C4-2B (cell line): ENCODE data around the gene OPCML.

Experiments
- H3K27ac ChIP-seq: fragments of 450-650 bp; 2 replicates; pipeline ENCODE4 v1.5.1; 2017
- ZFX ChIP-seq: fragments of 450-650 bp; IDR thresholded peaks from 2 replicates; pipeline ENCODE4 v1.6.1; 2017
- TF ChIP-seq, protein P1 (sequence below): fragments of 450-650 bp; conservative IDR thresholded peaks from 2 replicates; pipeline ENCODE4 v1.5.1; 2017; ENCODE audit warnings: mild to moderate bottlenecking

Gene OPCML

DNA sequence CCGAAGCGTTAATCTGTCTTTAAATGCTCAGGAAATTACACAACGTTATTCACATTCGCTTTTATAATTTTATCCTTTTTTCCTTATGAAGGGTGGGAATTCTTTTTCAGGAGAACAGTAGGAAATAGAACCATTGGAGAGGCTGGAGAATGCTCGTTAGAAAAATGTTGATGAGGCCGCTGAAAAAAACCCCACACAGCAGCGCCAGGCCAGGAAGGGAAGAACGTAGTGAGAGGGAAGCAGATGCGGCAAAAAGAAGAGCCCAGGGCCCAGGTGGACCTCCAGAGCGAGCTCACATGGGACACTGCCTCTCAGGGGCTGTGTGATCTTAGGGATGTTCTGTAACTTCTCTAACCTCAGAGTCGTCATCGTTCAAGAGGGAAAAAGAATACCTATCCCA, 691.6 kb downstream of the OPCML start:
- H3K27ac ChIP-seq = no peak overlapping the region
- TF ChIP-seq, protein P1, sequence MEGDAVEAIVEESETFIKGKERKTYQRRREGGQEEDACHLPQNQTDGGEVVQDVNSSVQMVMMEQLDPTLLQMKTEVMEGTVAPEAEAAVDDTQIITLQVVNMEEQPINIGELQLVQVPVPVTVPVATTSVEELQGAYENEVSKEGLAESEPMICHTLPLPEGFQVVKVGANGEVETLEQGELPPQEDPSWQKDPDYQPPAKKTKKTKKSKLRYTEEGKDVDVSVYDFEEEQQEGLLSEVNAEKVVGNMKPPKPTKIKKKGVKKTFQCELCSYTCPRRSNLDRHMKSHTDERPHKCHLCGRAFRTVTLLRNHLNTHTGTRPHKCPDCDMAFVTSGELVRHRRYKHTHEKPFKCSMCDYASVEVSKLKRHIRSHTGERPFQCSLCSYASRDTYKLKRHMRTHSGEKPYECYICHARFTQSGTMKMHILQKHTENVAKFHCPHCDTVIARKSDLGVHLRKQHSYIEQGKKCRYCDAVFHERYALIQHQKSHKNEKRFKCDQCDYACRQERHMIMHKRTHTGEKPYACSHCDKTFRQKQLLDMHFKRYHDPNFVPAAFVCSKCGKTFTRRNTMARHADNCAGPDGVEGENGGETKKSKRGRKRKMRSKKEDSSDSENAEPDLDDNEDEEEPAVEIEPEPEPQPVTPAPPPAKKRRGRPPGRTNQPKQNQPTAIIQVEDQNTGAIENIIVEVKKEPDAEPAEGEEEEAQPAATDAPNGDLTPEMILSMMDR = no peak
- TF ChIP-seq ZFX = no peak

DNA sequence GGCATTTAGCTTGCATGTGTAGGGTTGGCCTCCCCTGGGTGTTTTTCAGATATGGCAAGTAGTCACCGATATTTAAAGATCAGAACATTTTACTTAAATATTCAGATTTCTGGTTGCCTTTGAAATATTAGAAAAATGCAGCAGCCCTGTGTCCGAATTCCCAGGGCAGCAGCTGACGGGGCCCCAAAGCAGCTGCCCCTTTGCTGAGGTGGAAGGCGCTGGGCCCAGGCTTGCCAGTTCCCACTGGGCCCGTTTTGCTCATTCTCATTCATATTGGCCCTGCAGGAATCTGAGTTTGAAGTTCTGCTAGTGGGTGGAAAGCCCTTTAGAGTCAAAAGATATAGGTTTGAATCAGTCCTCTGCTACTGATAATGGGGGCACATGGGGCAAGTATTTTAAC, 692.1 kb downstream of the OPCML start:
- H3K27ac ChIP-seq = no peak overlapping the region
- TF ChIP-seq, protein P1 = no peak
- no peak for TF ChIP-seq ZFX

DNA sequence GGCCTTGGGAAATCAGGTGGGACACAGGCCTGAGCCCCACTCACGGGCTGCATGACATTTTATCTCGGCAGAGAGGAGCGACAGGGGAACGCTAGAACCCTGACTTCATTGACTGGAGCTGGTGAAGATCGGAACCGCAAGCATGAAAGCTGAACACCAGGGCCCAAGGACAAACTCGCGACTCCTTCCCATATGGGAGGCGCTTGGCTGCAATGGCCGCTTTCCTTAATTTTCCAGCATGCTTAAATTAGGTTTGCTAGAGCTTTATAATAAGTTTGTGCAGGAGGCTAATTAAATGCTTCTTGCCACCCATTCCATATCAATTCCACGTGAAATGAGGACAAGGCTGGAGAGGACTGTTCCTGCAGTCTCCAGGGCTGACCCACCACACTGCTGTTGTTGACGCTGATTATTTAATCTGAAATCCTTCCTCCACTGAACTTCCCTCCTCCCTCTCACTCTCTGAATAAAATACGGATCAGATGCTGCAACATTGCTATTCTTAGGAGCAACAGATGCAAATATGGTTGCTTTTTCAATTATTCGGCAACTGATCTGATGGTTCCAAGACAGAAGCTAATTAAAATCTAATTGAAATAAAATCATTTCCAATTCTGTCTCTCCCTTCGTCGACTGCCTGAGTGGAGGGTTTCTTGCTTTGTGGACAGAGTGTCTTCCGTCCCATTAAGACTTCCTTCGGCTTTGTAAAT, 692.9 kb downstream of the OPCML start:
- H3K27ac ChIP-seq = no peak overlapping the region
- no peak for TF ChIP-seq ZFX
- TF ChIP-seq, protein P1 = no peak

DNA sequence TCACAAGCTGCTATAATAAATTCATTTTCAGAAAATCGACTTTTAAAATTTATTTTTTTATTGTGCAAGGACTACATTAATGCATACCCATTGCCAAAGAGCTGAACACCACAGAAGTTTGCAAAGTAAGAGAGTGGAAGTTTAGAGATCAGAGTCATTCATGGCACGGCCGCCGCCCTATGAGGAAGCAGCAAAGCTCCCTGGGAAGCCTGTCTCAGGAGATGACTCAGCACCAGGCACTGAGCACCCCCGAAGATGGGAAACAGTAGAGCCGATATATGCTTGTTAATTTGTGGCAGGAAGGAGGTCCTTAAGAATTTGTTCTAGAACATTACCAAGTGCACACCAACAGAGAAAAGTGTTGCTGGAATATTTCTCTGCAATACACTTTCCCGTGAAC, 693.7 kb downstream of the OPCML start:
- H3K27ac ChIP-seq = no peak overlapping the region
- no peak for TF ChIP-seq ZFX
- TF ChIP-seq, protein P1 = no peak

DNA sequence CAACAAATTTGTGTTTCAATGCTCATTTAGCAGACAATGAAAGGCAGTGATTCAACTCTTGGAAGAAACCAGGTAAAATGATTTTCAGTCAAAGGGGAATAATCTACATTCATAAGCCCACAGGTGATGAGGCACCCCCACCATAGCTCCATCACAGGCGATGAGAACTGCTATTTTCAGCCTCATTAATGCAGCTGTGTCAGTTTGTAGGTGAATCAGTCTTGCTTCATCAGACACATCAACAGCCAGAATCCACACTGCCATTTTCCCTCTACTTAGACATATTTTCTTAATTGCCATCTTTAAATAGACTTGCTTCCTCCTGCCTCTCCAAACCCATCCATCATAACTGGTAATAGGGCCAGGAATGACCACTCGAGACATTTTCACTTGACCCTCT, 701.0 kb downstream of the OPCML start:
- no peak for TF ChIP-seq ZFX
- TF ChIP-seq, protein P1 = no peak

DNA sequence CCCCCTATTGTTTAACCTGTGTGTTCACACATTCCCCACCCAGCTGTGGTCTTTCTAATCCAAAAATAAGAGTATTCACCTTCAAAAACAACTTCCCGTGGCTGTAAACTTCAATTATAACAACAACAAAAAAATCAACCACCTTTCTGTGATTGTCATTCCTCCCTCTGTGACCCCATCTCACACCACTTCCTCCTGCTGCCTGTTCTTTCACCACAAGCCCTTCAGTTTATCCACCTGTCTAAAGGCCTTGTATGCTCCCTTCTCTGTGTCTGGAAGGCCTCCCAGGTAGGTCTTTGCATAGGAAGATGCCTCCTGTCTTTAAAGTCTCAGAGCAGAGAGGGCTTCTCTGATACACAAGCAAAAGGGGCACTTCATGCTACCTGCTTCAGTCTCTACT, 707.7 kb downstream of the OPCML start:
- TF ChIP-seq ZFX = no peak
- TF ChIP-seq, protein P1 = no peak
- H3K27ac ChIP-seq = no peak overlapping the region

More for the DNA sequence above, 701.0 kb downstream of the OPCML start:
- H3K27ac ChIP-seq = no peak overlapping the region

DNA sequence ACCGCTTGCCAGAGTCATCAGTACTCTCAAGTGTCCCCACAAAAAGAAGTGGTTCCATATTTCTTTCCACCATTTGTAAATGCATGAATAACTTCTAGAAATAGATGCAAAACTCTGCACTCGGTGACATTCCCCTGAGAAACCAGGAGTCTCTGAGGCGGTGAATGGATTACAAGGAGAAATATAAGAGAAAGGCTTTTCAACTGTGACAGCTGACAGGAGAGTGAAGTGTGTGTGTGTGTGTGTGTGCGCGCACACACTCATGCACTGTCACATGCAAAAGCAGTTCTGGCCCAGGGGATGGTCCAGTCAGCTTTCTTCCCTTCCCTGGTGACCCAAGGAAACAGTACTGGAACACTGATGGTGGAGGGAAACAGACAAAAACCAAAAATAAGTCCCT, 710.0 kb downstream of the OPCML start:
- no peak overlapping the region for H3K27ac ChIP-seq
- no peak for TF ChIP-seq ZFX
- TF ChIP-seq, protein P1 = no peak
